GM19099 (cell line): ENCODE results near the gene FSCB.

Experiments used
- POLR2A ChIP-seq: IDR thresholded peaks from 3 replicates; pipeline ENCODE4 v1.6.1; 2011; ENCODE audit warnings: low read depth; ENCODE audit not compliant: insufficient read length; ENCODE audit errors: extremely low read depth

Gene FSCB

GRCh38 chr14:44507183-44507582 is at the start of gene FSCB:
FSCB (minus strand) TSS chr14:44507283; CDS start chr14:44506987, 296 bp downstream.
- no peak for TF ChIP-seq POLR2A

GRCh38 chr14:44531658-44532057 is 24.6 kb upstream of the FSCB start:
- no peak for TF ChIP-seq POLR2A

- no peak for TF ChIP-seq POLR2A
These were observed 23.4 kb upstream of the FSCB start for GRCh38 chr14:44530475-44530874.

GRCh38 chr14:44529026-44529425 is 21.9 kb upstream of the FSCB start:
- TF ChIP-seq POLR2A, result no peak

GRCh38 chr14:44528180-44528579 is 21.1 kb upstream of the FSCB start:
- no peak for TF ChIP-seq POLR2A

- no peak for TF ChIP-seq POLR2A
These were observed 18.2 kb upstream of the FSCB start for GRCh38 chr14:44525237-44525636.

GRCh38 chr14:44508834-44509233 is 1.8 kb upstream of the FSCB start:
- no peak for TF ChIP-seq POLR2A

GRCh38 chr14:44505588-44505987 is 1.5 kb downstream of the FSCB start:
- TF ChIP-seq POLR2A, result no peak

GRCh38 chr14:44497148-44497547 is 9.9 kb downstream of the FSCB start:
- TF ChIP-seq POLR2A, result no peak

GRCh38 chr14:44494137-44494536 is 12.9 kb downstream of the FSCB start:
- no peak for TF ChIP-seq POLR2A

- TF ChIP-seq POLR2A, result no peak
These were observed 16.1 kb downstream of the FSCB start for GRCh38 chr14:44490966-44491365.

GRCh38 chr14:44477953-44478352 is 29.1 kb downstream of the FSCB start:
- TF ChIP-seq POLR2A, result no peak

- TF ChIP-seq POLR2A, result no peak
These were observed 38.3 kb downstream of the FSCB start for GRCh38 chr14:44468771-44469170.

- TF ChIP-seq POLR2A, result no peak
These were observed 43.6 kb downstream of the FSCB start for GRCh38 chr14:44463356-44464004.

- TF ChIP-seq POLR2A, result no peak
These were observed 44.7 kb downstream of the FSCB start for GRCh38 chr14:44462381-44462780.

GRCh38 chr14:44461811-44462210 is 45.3 kb downstream of the FSCB start:
- TF ChIP-seq POLR2A, result no peak
